Measurements from ENCODE around the gene SLC25A25.
A peak's percentile ranks its signal among the peaks of the same experiment; 100 is the strongest.

SLC25A25 gene

DNA sequence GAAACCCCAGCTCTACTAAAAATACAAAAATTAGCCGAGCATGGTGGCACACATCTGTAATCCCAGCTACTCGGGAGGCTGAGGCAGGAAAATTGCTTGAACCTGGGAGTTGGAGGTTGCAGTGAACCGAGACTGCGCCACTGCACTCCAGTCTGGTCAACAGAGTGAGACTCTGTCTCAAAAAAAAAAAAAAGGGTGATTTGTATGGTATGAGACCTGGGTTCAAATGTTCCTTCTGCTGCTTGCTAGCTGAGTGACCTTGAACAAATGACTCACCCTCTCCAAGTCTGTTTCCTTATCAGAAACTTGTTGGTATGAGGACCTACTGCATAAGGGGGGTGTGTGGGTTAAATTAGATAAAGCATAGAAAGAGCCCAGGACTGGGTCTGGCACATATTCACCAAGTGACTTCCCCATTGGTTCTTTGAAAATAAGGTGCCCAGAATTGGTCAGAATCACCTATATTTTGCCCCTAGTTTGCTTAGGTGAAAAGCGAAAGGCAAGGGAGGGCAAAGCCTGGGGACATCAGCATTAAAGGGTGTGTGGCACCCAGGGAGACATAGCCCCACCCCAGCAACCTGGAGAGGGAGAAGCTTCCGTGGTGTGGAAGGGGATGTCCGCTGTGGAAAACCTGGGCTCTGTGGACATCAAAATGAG, 9.9 kb downstream of the SLC25A25 start:
- no peak for DNase-seq

DNA sequence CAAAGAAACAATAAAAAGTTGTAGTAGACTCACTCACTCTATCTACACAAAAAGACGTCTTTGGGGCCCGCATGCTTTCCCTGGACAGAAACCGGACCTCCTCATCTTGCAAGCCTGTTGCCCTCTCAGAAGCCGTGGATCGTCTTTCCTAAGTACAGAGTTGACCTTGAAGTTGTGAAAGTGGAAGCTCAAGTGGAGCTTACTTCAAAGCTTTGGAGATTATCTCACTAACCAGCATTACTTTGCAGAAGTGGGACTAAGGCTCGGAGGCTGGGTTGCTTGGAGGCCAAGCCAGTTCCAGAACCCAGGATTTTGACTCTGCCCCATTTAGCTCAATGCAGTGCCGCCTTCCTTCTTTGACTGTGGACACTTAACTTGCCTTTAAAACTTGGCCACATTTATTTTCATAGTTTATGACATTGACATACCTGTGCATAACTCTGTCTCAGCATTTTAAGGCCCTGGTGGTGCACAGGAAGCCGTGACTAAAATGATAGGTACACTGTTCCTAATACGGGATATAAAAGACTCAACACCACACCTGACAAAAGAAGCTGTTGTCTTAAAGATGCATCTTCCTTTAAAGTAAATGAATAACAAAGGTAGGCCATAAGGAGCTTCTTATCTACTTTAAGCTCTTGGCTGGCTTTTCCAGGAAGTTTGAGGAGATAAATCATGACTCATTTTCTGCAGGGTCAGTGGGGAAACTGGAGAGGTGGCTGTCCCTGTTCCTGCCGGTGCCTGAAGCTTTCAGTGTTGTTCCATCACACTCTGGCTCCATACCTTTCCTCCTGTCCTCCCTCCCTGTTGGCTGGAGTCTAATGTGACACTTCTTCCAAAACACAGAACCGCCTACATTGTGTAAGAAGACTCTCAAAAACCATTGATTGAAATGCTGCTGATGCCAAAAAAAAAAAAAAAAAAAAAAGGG, 10.7 kb downstream of the SLC25A25 start:
- DNase-seq = no peak

DNA sequence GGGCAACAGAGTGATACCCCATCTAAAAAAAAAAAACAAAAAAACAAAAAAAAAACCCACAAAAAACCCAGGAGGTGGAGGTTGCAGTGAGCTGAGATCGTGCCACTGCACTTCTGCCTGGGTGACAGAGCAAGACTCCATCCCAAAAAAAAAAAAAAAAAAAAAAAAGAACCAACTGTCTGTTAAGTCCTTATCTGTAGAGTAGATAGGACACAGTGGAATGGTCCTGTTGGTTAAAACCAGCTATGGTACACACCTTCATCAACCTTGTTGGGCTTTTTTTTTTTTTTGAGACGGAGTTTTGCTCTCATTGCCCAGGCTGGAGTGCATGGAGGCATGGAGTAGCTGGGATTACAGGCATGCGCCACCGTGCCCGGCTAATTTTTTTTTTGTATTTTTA, 12.2 kb downstream of the SLC25A25 start:
- no peak for DNase-seq

DNA sequence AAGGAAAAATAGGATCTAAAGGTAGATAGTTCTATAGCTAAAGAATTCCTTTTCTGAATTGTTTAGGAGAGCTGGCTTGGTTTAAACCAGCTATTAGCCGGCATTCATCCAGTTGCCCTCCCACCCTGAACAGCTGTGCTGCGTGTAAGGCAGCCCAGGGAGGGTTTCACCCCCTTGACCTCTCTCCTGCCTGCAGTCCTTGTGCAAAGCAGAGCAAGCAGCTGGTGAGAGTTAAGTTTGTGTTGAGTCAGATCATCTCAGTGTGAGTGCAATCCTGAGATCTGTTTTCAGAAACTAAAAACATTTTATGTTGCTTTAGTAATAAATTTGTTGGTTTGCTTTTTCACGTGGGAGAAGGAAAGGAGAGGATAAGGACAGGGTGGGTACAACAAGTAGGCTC, 13.0 kb downstream of the SLC25A25 start:
- no peak for DNase-seq

DNA sequence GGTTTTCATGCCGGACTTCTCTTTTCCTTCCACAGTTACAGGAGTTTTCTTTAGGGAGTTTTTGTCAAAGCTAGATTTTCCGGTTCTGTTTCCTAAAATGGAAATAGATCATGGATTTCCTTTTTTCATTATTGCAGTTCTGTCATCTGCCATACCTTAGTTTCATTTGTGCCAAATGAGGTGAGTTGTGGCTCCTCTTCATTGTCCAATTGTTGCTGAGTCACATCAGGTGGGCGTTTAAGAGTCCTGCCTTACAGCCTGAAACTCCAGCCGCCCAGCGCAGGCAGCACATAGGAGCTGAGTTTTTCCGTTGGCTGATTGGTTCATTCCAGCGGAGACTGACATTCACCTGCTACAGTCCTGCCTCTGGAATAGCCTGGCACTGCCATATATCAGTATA, 14.1 kb downstream of the SLC25A25 start:
- DNase-seq = no peak

DNA sequence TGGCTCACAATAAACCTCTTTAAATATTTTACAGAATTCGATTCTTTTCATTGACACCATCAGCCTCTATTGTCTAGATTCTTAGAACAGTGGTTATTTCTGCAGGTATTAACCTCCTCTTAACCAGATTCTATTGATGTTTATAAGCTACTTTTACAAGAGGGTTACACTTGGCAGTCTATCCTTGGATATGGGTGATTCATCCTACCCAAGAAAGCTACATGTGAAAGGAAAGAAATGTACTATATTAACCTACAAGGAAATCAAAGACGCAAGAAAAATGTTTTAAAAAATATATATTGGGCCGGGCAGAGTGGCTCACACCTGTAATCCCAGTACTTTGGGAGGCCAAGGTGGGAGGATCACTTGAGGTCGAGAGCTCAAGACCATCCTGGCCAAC, 16.7 kb downstream of the SLC25A25 start:
- no peak for DNase-seq

DNA sequence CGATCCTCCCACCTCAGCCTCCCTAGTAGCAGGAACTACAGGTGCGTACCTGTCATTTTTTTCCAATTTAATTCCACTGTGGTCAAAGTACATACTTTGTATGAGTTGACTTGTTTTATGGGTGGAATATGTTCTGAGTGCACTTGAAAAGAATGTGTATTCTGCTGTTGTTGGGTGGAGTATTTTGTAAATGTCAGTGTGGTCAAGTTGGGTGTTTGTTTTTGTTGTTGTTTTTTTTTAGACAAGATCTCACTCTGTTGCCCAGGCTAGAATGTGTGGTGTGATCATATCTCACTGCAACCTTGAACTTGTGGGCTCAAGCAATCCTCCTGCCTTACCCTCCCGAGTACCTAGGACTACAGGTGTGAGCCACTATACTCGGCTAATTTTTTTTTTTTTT, 17.9 kb downstream of the SLC25A25 start:
- no peak for DNase-seq

DNA sequence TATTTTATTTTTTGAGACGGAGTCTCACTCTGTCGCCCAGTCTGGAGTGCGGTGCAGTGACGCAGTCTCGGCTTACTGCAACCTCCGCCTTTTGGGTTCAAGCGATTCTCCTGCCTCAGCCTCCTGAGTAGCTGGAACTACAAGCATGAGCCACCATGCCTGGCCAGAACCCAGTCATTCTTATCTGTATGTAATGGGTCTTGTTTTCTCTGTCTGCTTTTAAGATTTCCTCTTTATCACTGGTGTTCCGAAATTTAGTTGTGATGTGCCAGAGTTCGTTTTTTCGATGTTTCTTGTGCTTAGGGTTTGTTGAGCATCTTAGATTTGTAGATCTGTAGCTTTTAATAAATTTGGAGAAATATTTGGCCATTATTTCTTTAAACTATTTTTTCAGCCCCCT, 19.2 kb downstream of the SLC25A25 start:
- DNase-seq = no peak

DNA sequence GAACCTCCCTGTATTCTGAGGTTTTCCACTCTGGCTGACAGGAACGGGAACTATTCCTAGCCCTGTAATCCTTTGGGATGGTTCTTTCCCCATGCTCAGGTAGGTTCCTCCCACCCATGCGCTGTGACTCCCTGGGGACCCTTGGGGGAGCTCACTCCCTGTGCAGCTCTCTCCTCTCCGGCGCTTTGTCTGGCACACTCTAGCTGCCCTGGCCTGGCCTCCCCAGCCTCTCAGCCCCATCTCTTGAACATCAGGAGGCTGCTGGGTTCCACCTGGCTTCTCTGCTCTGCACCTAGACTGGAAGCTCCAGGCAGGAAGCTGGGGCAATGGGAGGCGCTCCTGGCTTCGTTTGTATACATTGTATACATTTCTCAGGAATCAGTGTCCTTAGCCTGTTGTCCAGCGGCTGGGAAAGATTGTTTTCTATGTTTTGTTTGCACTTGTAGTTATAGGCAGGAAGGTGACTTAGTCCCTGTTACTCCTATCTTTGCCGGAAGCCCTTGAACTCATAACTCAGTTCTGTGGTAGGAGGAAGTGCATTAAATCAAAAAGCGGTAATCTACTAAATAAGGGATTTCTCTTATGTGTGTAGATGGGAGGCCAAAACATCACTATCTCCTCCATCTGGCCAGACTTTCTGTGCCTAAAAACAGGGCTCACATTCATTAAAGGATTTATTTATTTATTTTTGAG, 20.4 kb downstream of the SLC25A25 start:
- no peak for DNase-seq

DNA sequence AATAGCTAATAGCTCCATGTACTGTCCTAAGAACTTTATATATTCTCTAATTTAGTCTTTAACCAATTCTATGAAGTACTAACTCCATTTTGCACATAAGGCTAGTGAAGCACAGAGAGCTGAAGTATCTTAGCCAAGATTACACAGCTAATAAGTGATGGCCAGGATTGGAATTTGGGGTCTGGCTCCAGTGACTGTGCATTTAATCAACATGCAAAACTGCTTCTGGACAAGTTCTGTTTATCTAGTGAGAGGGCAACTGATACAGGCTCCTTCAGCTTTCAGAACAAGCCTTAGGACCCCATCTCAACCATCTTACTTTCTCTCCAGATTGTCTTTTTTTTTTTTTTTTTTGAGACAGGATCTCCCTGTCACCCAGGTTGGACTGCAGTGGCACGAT, 21.3 kb downstream of the SLC25A25 start:
- DNase-seq = no peak

DNA sequence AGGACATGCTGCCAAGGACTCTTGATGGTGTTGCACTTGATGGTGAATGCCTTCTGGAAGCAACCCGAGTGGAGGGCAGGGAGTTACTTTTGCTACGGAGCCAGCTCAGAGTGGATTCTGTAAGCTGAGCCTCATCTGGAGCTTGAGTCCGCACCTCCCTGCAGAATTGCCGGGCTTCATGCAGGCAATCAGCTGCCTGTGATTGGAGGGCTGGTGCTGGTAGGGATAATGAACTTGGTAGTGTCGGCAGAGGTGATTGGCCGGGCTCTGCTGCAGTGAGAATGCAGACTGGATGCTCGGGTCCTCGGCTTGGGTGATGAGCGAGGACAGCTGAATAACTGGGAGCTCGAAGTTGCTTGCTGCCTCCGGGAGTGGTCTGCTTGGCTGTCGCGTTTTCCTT, 23.1 kb downstream of the SLC25A25 start:
- DNase-seq = no peak

DNA sequence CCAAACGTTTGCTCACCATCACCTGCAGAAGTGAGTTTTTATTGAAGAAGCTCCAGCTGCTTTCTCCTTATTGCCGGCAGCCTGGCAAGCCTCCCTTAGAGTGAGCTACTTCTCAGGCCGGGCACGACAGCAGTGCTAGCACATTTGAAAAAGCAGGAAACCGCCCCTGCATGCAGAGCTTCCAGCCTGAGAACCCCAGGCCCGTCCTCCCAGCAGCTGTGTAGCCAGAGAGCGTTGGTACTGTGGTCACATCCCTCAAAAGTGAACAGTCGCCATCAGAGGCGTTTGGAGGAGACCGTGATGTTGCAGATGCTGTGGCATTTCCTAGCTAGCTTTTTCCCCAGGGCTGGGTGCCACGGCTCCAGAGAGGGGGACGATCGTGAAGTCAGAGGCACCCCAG, 23.5 kb downstream of the SLC25A25 start:
- DNase-seq = no peak

DNA sequence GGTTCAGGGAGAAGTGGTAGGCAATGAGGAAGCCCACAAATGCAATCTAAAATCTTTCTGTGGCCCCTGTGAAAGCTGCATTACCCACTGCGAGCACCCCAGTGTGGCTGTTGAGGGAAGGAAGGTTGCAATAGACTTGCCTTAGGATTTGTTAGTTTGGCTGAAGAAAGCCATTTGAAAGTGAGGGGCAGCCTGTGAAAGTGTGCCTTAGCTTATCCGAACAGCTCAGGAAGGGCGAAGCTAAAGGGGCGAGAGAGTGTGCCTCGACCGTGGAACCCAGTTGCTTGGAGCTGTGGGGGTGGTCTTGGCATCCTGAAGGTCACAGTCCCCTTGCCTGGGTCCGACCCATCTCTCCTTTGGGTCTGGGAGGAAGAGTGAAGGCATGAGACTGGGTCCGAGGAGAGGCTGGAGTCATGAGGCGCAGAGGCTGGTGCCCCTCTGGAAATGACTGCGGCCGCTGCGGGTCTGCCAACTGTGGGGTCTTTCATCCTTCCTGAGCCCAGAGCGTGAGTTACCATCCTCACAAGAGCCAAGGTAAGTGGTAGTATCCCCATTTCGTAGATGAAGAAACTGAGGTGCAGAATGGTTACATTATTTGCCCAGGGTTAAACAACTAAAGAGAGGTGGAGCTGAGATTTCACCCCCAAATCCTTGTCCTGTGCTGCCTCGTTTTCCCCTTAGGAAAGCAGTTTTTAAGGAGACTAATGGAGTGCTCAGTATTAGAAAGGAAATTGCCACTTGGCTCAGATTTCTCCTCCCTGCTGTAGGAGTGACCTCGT, 24.4 kb downstream of the SLC25A25 start:
- DNase-seq = no peak

DNA sequence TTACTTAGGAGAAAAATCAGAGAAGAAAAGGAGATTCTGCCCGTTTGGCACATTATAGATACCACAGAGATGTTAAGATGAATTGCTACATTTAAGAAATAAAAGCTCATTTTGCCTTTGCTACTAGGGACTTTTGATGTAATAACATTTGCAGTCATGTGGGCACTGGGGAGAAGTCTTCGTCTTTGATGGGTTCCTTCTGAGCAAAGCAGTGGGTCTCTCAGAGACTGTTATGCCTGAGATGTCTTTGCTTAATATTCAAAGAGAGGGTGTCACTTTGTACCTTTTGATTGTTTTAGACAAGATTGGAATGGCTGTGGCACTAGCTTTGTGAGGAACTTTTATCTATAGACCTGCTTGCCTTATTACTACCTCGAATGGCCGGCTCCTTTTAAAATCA, 25.0 kb downstream of the SLC25A25 start:
- DNase-seq = no peak

DNA sequence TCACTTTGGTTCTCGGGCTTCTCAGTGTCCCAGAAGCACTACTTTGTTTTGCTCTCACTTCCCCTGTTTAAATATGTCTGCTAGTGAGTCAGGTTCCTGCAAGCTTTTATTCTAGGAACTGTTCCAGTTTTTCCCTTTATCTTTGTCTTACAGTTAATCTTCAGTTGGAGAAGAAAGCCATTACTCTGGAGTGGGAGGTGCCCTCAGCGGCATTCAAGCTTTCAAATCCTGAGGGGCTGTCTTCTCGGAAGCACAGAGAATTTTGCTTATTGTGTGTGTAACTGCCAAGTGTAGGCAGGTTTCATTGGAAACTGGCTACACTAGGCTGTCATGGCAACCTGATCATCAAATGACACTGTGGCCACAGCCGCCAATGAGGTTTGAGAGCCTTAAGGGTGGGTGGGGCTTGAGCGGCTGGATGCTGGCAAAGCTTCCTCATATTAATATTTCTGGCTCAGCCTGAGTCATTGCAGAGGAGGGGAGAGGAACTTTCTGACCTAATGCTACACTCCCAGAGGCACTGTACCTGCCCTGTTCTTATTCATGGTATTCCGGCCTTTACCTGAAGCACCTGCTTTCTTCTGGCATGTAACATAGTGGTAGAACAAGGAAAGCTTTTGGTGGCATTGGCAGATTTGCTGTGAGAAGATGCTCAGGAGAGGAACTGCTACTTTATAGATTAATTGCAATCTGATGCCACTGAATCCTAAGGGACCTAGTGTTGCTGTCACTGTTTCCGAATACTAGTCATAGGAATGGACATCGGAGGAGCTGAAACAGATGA, 26.3 kb downstream of the SLC25A25 start:
- DNase-seq = peak; percentile 83

DNA sequence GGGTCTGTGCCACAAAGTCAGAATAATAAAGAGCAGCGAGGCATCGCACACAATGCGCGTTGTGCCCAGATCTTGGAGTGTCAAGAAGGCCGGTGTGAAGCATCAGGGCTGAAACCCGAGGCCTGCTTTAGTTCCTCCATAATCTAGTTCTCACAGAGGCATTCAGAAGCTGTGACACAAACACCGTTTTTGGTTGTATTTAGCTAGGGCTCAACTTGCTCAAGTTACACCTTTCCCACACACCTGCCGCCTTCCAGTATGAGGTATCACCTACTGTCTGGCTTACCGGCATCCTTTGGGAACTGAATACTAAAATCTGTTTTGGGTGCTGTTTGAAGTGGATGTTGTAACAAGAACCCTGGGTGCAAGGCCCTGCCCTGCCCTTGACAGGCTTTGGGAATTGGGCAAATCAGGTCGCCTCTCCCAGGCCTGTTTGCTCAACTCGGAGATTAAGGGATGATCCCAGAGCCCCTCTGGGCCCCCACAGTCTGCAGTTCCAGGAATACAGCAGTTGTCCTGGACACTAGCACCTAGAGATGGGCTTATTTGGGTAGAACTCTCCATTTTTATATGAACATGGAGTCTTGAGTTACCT, 27.0 kb downstream of the SLC25A25 start:
- no peak for DNase-seq

DNA sequence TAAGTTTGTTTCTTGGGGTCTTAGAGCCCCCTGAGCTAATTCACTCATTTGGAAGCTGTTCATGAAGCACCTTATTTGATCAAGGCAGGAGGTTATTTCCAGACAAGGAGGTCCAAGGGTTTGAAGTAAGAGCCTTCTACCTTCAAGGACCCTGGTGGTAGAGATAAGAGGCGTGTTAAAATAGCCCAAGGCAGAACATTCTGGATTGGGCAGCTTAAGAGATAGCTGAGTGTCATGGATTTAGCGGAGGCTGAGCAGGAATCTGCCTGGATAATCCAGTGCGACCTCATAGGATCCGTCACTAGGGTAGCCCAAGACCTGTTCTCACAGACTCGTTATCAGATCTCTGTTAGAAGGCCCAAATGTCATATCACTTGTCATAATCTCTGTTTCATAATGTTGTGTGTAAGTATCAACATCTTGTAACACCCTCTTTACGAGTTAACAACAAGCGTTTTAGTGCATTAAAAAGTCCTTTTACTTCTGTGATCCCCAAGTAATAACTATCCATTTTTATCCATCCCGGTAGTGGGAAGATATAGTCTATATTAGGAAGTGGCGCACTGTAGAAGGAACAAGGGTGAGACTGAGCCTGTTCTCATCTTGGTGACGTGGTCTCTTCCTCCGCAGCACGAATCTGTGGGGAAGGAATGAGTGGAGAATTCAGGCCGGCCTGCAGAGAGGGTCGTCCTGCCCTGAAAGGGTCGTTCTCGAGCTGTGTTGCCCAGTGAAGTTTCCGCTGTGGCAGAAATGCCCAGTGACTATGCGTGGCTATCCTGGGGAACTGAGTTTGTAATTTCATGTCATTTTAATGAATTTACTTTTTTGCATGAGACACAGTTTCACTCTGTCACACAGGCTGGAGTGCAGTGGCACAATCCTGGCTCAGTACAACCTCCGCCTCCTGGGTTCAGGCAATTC, 28.8 kb downstream of the SLC25A25 start:
- no peak for DNase-seq

DNA sequence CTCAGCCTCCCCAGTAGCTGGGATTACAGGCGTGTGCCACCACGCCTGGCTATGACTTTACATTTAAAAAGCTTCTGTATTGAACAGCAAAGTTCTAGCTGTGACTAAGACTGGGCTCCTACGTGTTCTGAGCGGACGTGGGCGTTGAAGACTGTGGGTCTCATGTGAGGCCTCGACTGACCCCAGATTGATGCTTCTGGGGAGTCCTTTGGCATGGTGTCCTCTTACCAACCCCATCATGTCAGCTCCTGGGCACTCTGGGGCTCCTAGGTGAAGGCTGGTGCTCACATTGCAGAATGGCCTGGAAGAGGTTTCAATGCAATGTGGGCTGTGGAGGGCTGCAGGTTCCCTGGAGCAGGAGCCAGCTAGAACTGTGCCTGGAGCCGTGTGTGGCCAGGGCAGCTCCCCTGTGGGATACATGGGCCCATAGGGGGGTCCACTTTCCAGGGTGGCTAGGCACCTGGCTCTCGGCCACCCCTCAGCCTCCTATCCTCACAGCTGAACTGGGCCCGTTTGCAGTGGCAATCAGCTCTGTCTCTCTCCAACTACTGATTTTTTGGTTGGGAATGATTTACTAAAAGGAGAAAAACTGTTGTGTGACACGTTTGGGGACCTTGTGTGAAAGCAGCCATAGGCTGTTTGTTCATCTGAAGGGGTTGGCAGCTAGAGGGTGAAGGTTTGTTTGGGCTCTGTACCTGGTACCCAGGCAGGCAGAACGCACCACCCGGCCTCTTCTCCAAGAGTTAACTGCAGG, 29.7 kb downstream of the SLC25A25 start:
- no peak for DNase-seq

DNA sequence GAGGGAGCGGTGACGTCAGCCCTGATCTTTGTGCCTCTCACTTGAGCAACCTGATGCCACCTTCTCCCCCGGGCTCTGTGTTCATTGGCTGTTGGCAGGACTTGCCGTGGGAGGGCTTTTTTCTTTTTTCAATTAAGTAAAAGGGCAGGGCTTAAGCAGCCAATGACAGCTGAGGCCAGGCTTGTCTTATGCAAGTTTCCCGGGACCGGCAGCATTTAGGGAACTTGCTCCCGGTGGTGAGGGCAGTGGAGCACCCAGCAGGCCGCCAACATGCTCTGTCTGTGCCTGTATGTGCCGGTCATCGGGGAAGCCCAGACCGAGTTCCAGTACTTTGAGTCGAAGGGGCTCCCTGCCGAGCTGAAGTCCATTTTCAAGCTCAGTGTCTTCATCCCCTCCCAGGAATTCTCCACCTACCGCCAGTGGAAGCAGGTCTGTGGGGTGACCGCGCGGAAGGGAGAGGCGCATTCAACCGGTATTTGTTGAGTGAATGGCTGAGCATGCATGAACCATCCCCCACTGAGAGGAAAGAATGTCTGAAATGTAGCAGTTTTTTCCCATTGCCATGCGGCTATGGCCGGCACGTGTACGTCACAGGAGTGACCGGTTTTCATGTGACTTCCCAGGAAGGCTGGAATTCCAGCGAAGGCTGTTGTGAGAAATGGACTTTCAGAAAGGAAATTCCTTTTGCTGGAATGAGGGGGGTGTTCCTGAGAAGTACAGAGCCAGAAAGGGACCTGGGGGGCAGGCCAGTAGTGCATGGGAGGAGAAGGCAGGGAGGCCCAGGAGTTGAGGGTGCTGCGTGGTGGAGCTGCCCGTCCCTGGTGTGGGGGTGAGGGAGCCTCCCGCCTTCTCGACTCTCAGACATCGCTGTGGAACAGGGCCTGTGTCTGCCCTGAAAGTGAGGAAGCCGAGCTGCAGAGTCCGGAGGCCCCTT, 30.5 kb downstream of the SLC25A25 start:
- peak; percentile 80 for DNase-seq

Measured in activated CD8-positive, alpha-beta memory T cell treated with anti-CD3 and anti-CD28 coated beads, Interleukin-2, amount 50 U/mL, for 48 hours (primary cell).